MM.1S (cell line): ENCODE data around the gene REEP1.

Experiments used
- DNase-seq: peaks from one replicate; pipeline ENCODE4 v3.0.0-alpha.2; 2015
- H2AFZ ChIP-seq: fragments of 300-600 bp; sonication (generic); 2 replicates; pipeline ENCODE4 v1.6.0; 2016; ENCODE audit warnings: antibody characterized with exemption, low read length
- H3F3A ChIP-seq: fragments of 300-600 bp; sonication (generic); 2 replicates; pipeline ENCODE4 v1.6.1; 2016; ENCODE audit warnings: mild to moderate bottlenecking, antibody characterized with exemption, low read length, moderate library complexity, mixed read lengths; ENCODE audit not compliant: insufficient read depth
- H3K27ac ChIP-seq: fragments of 300-600 bp; sonication (generic); 2 replicates; pipeline ENCODE4 v1.5.1; 2016; ENCODE audit warnings: mild to moderate bottlenecking, low read length
- H3K27me3 ChIP-seq: fragments of 300-600 bp; sonication (generic); replicated peaks from 2 replicates; pipeline ENCODE4 v1.6.0; 2016; ENCODE audit warnings: low read length; ENCODE audit not compliant: insufficient read depth
- H3K36me3 ChIP-seq: fragments of 300-600 bp; sonication (generic); replicated peaks from 2 replicates; pipeline ENCODE4 v1.6.1; 2016; ENCODE audit warnings: mild to moderate bottlenecking, low read length, mixed read lengths; ENCODE audit not compliant: insufficient read depth
- H3K4me1 ChIP-seq: fragments of 300-600 bp; sonication (generic); 2 replicates; pipeline ENCODE4 v1.6.1; 2016; ENCODE audit warnings: low read length, mixed read lengths
- H3K4me2 ChIP-seq: fragments of 300-600 bp; sonication (generic); 2 replicates; pipeline ENCODE4 v1.6.0; 2016; ENCODE audit warnings: low read depth, low read length
- H3K4me3 ChIP-seq: fragments of 300-600 bp; sonication (generic); 2 replicates; pipeline ENCODE4 v1.5.1; 2016; ENCODE audit warnings: low read length, mixed read lengths
- H3K79me2 ChIP-seq: fragments of 300-600 bp; sonication (generic); 2 replicates; pipeline ENCODE4 v1.6.1; 2016; ENCODE audit warnings: mixed run types, low read length, mixed read lengths
- H3K9ac ChIP-seq: fragments of 300-600 bp; sonication (generic); 2 replicates; pipeline ENCODE4 v1.6.1; 2016; ENCODE audit warnings: low read length, mixed read lengths
- H3K9me2 ChIP-seq: fragments of 300-600 bp; sonication (generic); replicated peaks from 2 replicates; pipeline ENCODE4 v1.6.1; 2016; ENCODE audit warnings: mild to moderate bottlenecking, low read length, mixed read lengths; ENCODE audit not compliant: insufficient read depth
- H3K9me3 ChIP-seq: fragments of 300-600 bp; sonication (generic); replicated peaks from 2 replicates; pipeline ENCODE4 v1.6.1; 2016; ENCODE audit warnings: mild to moderate bottlenecking, low read length, mixed read lengths; ENCODE audit not compliant: insufficient read depth
- H4K20me1 ChIP-seq: fragments of 300-600 bp; sonication (generic); 2 replicates; pipeline ENCODE4 v1.6.1; 2016; ENCODE audit warnings: mild to moderate bottlenecking, low read length, moderate library complexity, mixed read lengths; ENCODE audit not compliant: insufficient read depth
- CTCF ChIP-seq: fragments of 300-600 bp; sonication (generic); IDR thresholded peaks from 2 replicates; pipeline ENCODE4 v1.5.1; 2016; ENCODE audit warnings: antibody characterized with exemption, low read length, mixed read lengths
- EZH2 ChIP-seq: fragments of 300-600 bp; sonication (generic); optimal IDR thresholded peaks from 2 replicates; pipeline ENCODE3; 2017; ENCODE audit warnings: low read depth, mild to moderate bottlenecking, antibody characterized with exemption, low read length, mixed read lengths
- EZH2phosphoT487 ChIP-seq: fragments of 300-600 bp; sonication (generic); IDR thresholded peaks from 2 replicates; pipeline ENCODE4 v1.6.1; 2018; ENCODE audit warnings: antibody characterized with exemption, low read length

Gene REEP1

GRCh38 chr2:86226636-86227520 lies 110.5 kb downstream of the REEP1 start:
- H3F3A ChIP-seq, result no peaks in the 10 kb centered on the region; the same call in 1 of the 2 replicates
- no peak overlapping the region for H2AFZ ChIP-seq
- no peak for TF ChIP-seq CTCF
- TF ChIP-seq EZH2, result no peak
- no peak for TF ChIP-seq EZH2phosphoT487
- no peaks in the 10 kb centered on the region for H3K36me3 ChIP-seq
- no peak overlapping the region for H3K4me2 ChIP-seq
- H3K4me3 ChIP-seq, result no peak overlapping the region
- DNase-seq, result no peak
- H3K9me3 ChIP-seq, result no peaks in the 10 kb centered on the region
- no peak overlapping the region for H3K9ac ChIP-seq
- H3K4me1 ChIP-seq, result peaks cover 7% of the 10 kb centered on the region
- H3K27me3 ChIP-seq, result no peaks in the 10 kb centered on the region
- no peaks in the 10 kb centered on the region for H3K9me2 ChIP-seq
- H4K20me1 ChIP-seq, result no peaks in the 10 kb centered on the region
- no peaks in the 10 kb centered on the region for H3K79me2 ChIP-seq
- H3K27ac ChIP-seq, result no peak overlapping the region

GRCh38 chr2:86226070-86226469 lies 111.4 kb downstream of the REEP1 start:
- no peaks in the 10 kb centered on the region for H4K20me1 ChIP-seq
- H2AFZ ChIP-seq, result no peak overlapping the region
- H3K9ac ChIP-seq, result no peak overlapping the region
- H3K27me3 ChIP-seq, result no peaks in the 10 kb centered on the region
- DNase-seq, result no peak
- no peak for TF ChIP-seq CTCF
- TF ChIP-seq EZH2, result no peak
- TF ChIP-seq EZH2phosphoT487, result no peak
- no peak overlapping the region for H3K4me2 ChIP-seq
- H3K4me3 ChIP-seq, result no peak overlapping the region
- no peaks in the 10 kb centered on the region for H3K9me2 ChIP-seq
- H3K36me3 ChIP-seq, result no peaks in the 10 kb centered on the region
- no peaks in the 10 kb centered on the region for H3K79me2 ChIP-seq
- H3K4me1 ChIP-seq, result peaks cover 7% of the 10 kb centered on the region
- no peaks in the 10 kb centered on the region; the same call in 1 of the 2 replicates for H3F3A ChIP-seq
- no peaks in the 10 kb centered on the region for H3K9me3 ChIP-seq
- H3K27ac ChIP-seq, result no peak overlapping the region

GRCh38 chr2:86225581-86225980 lies 111.8 kb downstream of the REEP1 start:
- Histone ChIP-seq H3K4me3 (no peak overlapping the region), H3K9ac (peak overlapping the region; percentile 10; the same call in 1 of the 2 replicates), H3K4me2 (peak overlapping the region; percentile 5; the same call in 1 of the 2 replicates), H3K9me3 (no peaks in the 10 kb centered on the region), H3K4me1 (peaks cover 7% of the 10 kb centered on the region), H3K27me3 (no peaks in the 10 kb centered on the region), H3F3A (no peaks in the 10 kb centered on the region; the same call in 1 of the 2 replicates), H4K20me1 (no peaks in the 10 kb centered on the region), H3K9me2 (no peaks in the 10 kb centered on the region), H3K36me3 (no peaks in the 10 kb centered on the region), H2AFZ (no peak overlapping the region), H3K27ac (peak overlapping the region; percentile 43; the same call in 1 of the 2 replicates), H3K79me2 (no peaks in the 10 kb centered on the region)
- DNase-seq, result peak; percentile 45
- no peak for TF ChIP-seq EZH2
- no peak for TF ChIP-seq EZH2phosphoT487
- TF ChIP-seq CTCF, result no peak
